IMR-90 (cell line): ENCODE data around the gene NINJ2.

Experiments
- BHLHE40 ChIP-seq: fragments of 150-350 bp; IDR thresholded peaks from 2 replicates; pipeline ENCODE4 v1.6.1; 2016; ENCODE audit warnings: mild to moderate bottlenecking, low read depth, low read length
- CEBPB ChIP-seq: IDR thresholded peaks from 2 replicates; pipeline ENCODE4 v1.6.1; 2012; ENCODE audit warnings: low read depth, low read length, improper control_type of control experiment
- CHD1 ChIP-seq: IDR thresholded peaks from 2 replicates; pipeline ENCODE4 v1.6.1; 2012; ENCODE audit warnings: low read depth, low read length, improper control_type of control experiment
- MAFK ChIP-seq: IDR thresholded peaks from 2 replicates; pipeline ENCODE4 v1.6.1; 2012; ENCODE audit warnings: low read depth, low read length, improper control_type of control experiment
- MAZ ChIP-seq: IDR thresholded peaks from 2 replicates; pipeline ENCODE4 v1.6.1; 2012; ENCODE audit warnings: low read depth, mild to moderate bottlenecking, low read length, improper control_type of control experiment, moderate library complexity, borderline replicate concordance
- POLR2A ChIP-seq: IDR thresholded peaks from 2 replicates; pipeline ENCODE4 v1.6.1; 2012; ENCODE audit warnings: mild to moderate bottlenecking, low read depth, low read length
- TF ChIP-seq, protein P1 (sequence below): conservative IDR thresholded peaks from 2 replicates; pipeline ENCODE4 v1.5.1; 2012; ENCODE audit warnings: mild to moderate bottlenecking, low read depth, low read length, improper control_type of control experiment

DNA sequence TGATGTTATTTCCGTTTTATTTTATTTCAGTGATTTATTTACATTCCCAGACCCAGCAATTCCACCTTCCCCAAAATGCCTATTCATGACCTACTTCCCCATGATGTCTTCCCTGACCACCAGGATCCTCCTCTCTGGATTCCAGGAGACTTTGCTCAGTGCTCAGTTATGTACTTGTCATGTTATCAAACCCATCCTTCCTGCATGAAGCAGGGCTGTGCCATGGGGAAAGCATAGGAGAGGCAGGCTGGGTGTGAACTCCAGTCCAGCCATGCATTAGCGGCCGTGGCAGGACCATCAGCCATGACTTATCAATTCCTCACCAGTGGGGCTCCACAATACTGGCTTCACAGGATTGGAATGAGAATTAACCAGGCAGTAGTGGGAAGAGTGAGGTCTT, 145.7 kb downstream of the NINJ2 start:
- no peak for TF ChIP-seq MAFK
- TF ChIP-seq, protein P1, sequence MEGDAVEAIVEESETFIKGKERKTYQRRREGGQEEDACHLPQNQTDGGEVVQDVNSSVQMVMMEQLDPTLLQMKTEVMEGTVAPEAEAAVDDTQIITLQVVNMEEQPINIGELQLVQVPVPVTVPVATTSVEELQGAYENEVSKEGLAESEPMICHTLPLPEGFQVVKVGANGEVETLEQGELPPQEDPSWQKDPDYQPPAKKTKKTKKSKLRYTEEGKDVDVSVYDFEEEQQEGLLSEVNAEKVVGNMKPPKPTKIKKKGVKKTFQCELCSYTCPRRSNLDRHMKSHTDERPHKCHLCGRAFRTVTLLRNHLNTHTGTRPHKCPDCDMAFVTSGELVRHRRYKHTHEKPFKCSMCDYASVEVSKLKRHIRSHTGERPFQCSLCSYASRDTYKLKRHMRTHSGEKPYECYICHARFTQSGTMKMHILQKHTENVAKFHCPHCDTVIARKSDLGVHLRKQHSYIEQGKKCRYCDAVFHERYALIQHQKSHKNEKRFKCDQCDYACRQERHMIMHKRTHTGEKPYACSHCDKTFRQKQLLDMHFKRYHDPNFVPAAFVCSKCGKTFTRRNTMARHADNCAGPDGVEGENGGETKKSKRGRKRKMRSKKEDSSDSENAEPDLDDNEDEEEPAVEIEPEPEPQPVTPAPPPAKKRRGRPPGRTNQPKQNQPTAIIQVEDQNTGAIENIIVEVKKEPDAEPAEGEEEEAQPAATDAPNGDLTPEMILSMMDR, result no peak
- TF ChIP-seq POLR2A, result no peak
- TF ChIP-seq MAZ, result no peak
- no peak for TF ChIP-seq CEBPB
- no peak for TF ChIP-seq CHD1
- no peak for TF ChIP-seq BHLHE40
